Measurements from ENCODE around the gene TRIAP1.

GRCh38 chr12:120412421-120412820 lies 33.8 kb downstream of the TRIAP1 start:
- no peak for TF ChIP-seq CTCF (IDR thresholded peaks at IDR 0.05; ENCODE audit: low read depth, low read length)
- no peak for TF ChIP-seq MYC (IDR thresholded peaks at IDR 0.05; ENCODE audit: low read depth, low read length)
- TF ChIP-seq, protein P1, sequence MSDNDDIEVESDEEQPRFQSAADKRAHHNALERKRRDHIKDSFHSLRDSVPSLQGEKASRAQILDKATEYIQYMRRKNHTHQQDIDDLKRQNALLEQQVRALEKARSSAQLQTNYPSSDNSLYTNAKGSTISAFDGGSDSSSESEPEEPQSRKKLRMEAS (IDR thresholded peaks at IDR 0.05; ENCODE audit: low read depth, low read length): no peak
- no peak for TF ChIP-seq POLR2A (IDR thresholded peaks at IDR 0.05; ENCODE audit: extremely low read depth, insufficient read length)

Measured in NB4 (cell line).